ENCODE results near the gene SECTM1. TPM values are rescaled to one million over a fixed set of nuclear protein-coding genes. Genes with fewer than 3 reads are reported as not detected.

Gene SECTM1
- total and polyA plus RNA-seq, 2 experiments from 2014 or later, result 0.21 to 1.3 TPM

- TF ChIP-seq EZH2phosphoT487 (IDR thresholded peaks at IDR 0.05; ENCODE audit: unreplicated experiment) (no peak), CREB1 (CRISPR knock-in tag; IDR thresholded peaks at IDR 0.05; ENCODE audit: low read depth) (no peak), ZNF462 (CRISPR knock-in tag; IDR thresholded peaks at IDR 0.05) (no peak), NANOG (IDR thresholded peaks at IDR 0.05; ENCODE audit: borderline replicate concordance) (no peak), STAT1 (IDR thresholded peaks at IDR 0.05; ENCODE audit: unreplicated experiment) (no peak)
Observed at GRCh38 chr17:82299452-82299851, 34.1 kb downstream of the SECTM1 start (continued).

DNA sequence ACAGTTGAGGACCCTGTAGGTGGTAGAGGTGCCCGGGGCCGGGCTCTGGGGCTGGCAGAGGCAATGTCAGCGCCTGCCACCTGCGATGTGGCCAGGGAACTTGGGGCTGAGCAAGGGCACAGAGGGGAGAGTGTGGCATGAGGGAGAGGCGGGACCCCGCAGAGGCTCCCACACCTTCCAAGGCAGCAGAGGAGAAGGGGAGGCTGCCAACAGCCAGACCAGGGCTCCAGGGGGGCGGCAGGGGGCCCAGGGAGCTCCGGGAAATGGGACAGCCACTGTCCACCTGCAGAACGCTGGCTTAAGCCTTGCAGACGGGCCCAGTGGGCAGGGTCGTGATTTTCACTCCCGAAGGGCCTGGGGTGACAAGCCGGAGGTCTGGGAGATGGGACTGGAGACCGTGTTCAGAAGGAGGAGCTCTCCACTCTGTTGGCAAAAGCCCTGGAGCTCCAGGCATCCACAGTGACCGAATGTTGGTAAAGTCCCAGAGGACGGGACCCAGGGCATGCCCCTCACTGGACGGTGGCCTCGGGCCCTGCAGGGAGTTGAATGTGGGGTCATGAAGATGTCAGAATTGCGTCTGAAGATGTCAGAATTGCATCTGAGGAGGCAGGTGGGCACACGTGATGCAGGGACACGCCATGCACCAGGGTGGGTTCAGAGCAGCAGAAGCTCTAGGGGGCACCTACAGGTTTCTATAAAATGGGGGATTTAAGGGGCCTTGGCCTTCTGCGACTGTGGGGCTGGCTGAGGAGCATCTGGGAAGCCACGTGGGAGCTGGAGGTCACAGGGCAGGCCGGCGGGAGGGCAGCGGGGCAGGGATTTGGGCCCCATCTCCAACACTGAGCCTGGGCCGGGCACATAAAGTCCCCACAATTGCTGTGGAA lies 34.8 kb downstream of the SECTM1 start:
- Mint-ChIP-seq H3K27me3 (ENCODE audit: insufficient read depth, low read depth, poor library complexity) (peaks cover 16% of the 10 kb centered on the region), H3K27ac (no peak overlapping the region), H3K9me3 (no peaks in the 10 kb centered on the region), H3K36me3 (ENCODE audit: low read depth) (no peaks in the 10 kb centered on the region; the same call in 2 of the 3 replicates), H3K4me1 (peaks cover 25% of the 10 kb centered on the region), H3K4me3 (no peak overlapping the region)
- no peak for DNase-seq (ENCODE audit: low spot score)
- no peaks in the 10 kb centered on the region for H3K9me2 ChIP-seq (ENCODE audit: insufficient read depth)
- H3K79me2 ChIP-seq (replicated peaks; ENCODE audit: insufficient read depth), result no peaks in the 10 kb centered on the region
- H3K36me3 ChIP-seq (ENCODE audit: insufficient read depth), result no peaks in the 10 kb centered on the region
- no peak overlapping the region for H3K27ac ChIP-seq (ENCODE audit: low read depth)
- no peak overlapping the region for H3K4me2 ChIP-seq
- H3K27me3 ChIP-seq (ENCODE audit: insufficient read depth), result peaks cover 4% of the 10 kb centered on the region; the same call in 1 of the 2 replicates
- H2AFZ ChIP-seq, result no peak overlapping the region; the same call in 1 of the 2 replicates
- peaks cover 6% of the 10 kb centered on the region; the same call in 1 of the 2 replicates for H3K4me1 ChIP-seq (ENCODE audit: insufficient read depth)
- H3K4me3 ChIP-seq, result no peak overlapping the region
- ATAC-seq, result no peak
- H4K20me1 ChIP-seq (replicated peaks; ENCODE audit: insufficient read depth), result no peaks in the 10 kb centered on the region
- peaks cover 7% of the 10 kb centered on the region for H3F3A ChIP-seq (replicated peaks; ENCODE audit: low read depth)
- TF ChIP-seq, protein P1, sequence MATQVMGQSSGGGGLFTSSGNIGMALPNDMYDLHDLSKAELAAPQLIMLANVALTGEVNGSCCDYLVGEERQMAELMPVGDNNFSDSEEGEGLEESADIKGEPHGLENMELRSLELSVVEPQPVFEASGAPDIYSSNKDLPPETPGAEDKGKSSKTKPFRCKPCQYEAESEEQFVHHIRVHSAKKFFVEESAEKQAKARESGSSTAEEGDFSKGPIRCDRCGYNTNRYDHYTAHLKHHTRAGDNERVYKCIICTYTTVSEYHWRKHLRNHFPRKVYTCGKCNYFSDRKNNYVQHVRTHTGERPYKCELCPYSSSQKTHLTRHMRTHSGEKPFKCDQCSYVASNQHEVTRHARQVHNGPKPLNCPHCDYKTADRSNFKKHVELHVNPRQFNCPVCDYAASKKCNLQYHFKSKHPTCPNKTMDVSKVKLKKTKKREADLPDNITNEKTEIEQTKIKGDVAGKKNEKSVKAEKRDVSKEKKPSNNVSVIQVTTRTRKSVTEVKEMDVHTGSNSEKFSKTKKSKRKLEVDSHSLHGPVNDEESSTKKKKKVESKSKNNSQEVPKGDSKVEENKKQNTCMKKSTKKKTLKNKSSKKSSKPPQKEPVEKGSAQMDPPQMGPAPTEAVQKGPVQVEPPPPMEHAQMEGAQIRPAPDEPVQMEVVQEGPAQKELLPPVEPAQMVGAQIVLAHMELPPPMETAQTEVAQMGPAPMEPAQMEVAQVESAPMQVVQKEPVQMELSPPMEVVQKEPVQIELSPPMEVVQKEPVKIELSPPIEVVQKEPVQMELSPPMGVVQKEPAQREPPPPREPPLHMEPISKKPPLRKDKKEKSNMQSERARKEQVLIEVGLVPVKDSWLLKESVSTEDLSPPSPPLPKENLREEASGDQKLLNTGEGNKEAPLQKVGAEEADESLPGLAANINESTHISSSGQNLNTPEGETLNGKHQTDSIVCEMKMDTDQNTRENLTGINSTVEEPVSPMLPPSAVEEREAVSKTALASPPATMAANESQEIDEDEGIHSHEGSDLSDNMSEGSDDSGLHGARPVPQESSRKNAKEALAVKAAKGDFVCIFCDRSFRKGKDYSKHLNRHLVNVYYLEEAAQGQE (IDR thresholded peaks at IDR 0.05; ENCODE audit: unreplicated experiment), result no peak
- TF ChIP-seq STAT1 (IDR thresholded peaks at IDR 0.05; ENCODE audit: unreplicated experiment) (no peak), ZNF114 (CRISPR knock-in tag; IDR thresholded peaks at IDR 0.05) (no peak), ZNF331 (CRISPR knock-in tag; IDR thresholded peaks at IDR 0.05; ENCODE audit: low read depth) (no peak), EZH2phosphoT487 (IDR thresholded peaks at IDR 0.05; ENCODE audit: unreplicated experiment) (no peak), CTCF (conservative IDR thresholded peaks at IDR 0.05; ENCODE audit: low read depth in 2 of 2) (no peak)
